ENCODE measurements around the gene PDS5B.

Gene PDS5B

DNA sequence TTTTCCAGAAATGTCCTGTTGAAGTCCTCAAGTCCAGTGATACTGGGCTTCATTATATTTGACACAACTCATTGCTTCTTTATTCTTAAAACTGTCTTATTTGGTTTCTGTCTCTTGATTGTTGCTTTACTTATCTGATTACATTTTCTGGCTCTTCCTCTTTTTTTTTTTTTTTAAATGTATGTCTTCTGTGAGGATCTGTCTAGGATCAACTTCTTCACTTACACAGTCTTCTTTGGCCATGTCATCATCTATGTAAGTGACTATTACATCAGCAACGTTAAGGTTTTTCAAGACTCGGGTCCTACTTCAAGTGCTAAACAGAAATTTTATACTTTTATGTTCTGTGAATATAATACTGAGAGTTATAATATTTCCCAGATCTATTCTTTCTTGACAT is 162.1 kb downstream of the PDS5B start:
- DNase-seq (ENCODE audit: low read depth), result no peak
- TF ChIP-seq CTCF (IDR thresholded peaks at IDR 0.05; ENCODE audit: control insufficient read depth, extremely low read depth, insufficient read depth), result no peak
- H3K4me3 ChIP-seq (ENCODE audit: low read depth, low read length), result no peak overlapping the region

DNA sequence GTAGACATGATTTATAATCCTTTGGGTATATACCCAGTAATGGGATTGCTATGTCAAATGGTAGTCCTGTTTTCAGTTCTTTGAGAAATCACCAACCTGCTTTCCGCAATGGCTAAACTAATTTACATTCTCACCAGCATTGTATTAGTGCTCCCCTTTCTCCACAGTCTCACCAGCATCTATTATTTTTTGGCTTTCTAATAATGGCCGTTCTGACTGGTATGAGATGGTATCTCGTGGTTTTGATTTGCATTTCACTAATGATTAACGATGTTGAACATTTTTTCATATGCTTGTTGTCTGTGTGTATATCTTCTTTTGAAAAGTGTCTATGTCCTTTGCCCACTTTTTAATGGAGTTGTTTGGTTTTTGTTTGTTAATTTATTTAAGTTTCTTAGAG is 165.1 kb downstream of the PDS5B start:
- no peak for TF ChIP-seq CTCF (IDR thresholded peaks at IDR 0.05; ENCODE audit: control insufficient read depth, extremely low read depth, insufficient read depth)
- H3K4me3 ChIP-seq (ENCODE audit: low read depth, low read length), result no peak overlapping the region

DNA sequence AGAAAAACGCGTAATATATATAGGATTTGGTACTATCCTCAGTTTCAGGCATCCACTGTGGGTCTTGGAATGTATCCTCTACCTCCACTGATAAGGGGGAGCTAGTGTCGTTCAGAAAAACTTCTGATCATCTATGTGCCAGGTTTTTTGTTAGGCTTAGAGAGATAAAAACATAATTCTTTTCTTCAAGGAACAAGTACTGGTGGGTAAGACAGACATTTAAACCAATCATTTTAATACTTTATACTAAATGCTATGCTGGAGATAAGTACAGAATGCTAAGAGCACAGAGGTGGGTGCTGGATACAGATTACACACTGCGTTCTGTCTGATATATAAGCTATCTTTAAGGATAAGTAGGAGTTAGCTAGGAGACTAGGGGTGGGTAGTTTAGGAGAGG is 166.1 kb downstream of the PDS5B start:
- H3K4me3 ChIP-seq (ENCODE audit: low read depth, low read length), result no peak overlapping the region

More for the DNA sequence above, 165.1 kb downstream of the PDS5B start:
- DNase-seq (ENCODE audit: low read depth), result no peak

GRCh38 chr13:32752997-32753606 is 166.8 kb downstream of the PDS5B start:
- TF ChIP-seq CTCF (IDR thresholded peaks at IDR 0.05; ENCODE audit: control insufficient read depth, extremely low read depth, insufficient read depth), result no peak
- no peak overlapping the region for H3K4me3 ChIP-seq (ENCODE audit: low read depth, low read length)
- DNase-seq (ENCODE audit: low read depth), result no peak

More for the DNA sequence above, 166.1 kb downstream of the PDS5B start:
- no peak for DNase-seq (ENCODE audit: low read depth)
- no peak for TF ChIP-seq CTCF (IDR thresholded peaks at IDR 0.05; ENCODE audit: control insufficient read depth, extremely low read depth, insufficient read depth)

DNA sequence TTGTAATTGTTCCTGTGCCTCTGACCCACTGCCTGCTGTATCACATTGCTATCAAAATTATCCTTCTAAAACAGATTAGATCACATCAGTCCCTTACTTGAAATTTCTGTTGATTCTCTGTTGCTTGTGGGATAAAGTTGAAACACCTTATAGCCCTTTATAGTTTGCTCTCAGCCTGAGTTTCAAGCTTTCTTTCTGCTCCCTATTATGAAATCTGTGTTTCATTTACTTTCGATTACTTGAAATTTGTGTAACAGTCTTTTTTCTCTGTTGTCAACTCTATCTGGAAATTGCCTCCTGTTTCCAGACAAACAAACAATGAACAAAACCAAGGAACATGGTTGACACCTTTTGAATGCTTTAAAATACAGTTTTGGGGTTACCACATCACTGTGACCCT is 167.9 kb downstream of the PDS5B start:
- no peak overlapping the region for H3K4me3 ChIP-seq (ENCODE audit: low read depth, low read length)
- TF ChIP-seq CTCF (IDR thresholded peaks at IDR 0.05; ENCODE audit: control insufficient read depth, extremely low read depth, insufficient read depth), result no peak
- no peak for DNase-seq (ENCODE audit: low read depth)

- TF ChIP-seq CTCF (IDR thresholded peaks at IDR 0.05; ENCODE audit: control insufficient read depth, extremely low read depth, insufficient read depth), result no peak
- H3K4me3 ChIP-seq (ENCODE audit: low read depth, low read length), result no peak overlapping the region
- no peak for DNase-seq (ENCODE audit: low read depth)
These were observed 172.9 kb downstream of the PDS5B start for GRCh38 chr13:32759152-32759551.

GRCh38 chr13:32761472-32761871 is 175.2 kb downstream of the PDS5B start:
- no peak for TF ChIP-seq CTCF (IDR thresholded peaks at IDR 0.05; ENCODE audit: control insufficient read depth, extremely low read depth, insufficient read depth)
- DNase-seq (ENCODE audit: low read depth), result no peak
- H3K4me3 ChIP-seq (ENCODE audit: low read depth, low read length), result no peak overlapping the region
